ENCODE data around the gene PEMT.

The PEMT gene

DNA sequence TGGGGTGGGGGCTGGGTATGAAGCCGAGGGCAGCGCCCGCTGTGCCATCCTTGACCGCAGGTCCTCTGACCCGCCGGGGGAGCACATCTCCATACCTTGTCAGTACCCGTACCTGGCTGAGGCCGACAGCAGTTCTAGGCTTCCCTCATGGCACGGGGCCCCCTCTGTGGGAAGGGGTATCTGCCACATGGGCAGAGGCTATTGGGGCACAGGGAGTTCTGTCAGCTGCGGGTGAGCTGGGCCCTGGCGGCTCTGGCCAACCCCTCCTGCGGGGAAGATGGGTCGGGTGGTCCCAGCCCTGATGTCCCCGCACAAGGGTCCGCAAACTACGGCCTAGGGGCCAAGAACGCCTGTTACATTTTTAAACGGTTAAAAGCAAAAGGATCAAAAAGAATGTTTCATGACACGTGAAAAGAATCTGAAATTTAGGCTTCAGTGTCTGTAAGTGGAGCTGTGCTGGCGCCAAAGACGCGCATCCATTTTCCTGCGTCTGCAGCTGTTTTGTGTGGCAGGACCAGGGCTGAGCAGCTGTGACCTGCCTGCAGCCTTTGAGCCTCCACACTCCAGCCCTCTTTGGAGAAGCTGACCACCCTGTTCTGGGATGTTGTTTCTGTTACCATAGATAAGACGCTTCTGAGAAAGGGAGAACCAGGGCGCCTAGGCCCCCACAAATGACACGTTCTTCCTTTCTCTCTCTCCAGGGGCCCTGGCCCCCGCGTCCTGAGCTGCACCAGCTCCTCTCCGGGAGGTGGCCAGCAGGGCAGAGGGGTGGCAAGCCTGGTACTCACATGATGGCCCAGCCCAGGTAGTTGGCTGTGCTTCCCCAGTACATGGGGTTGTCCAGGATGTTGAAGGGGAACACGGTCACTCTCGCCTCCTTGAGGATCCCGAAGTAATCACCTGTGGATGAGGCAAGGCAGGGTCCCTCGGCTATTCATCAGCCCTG is 82.6 kb downstream of the PEMT start:
- Histone ChIP-seq H3K9ac (ENCODE audit: low read depth, low read length) (no peak overlapping the region), H3K9me3 (ENCODE audit: control insufficient read depth, insufficient read depth, low read length) (no peaks in the 10 kb centered on the region), H3K4me1 (ENCODE audit: insufficient read depth, low read length) (no peaks in the 10 kb centered on the region), H3K36me3 (ENCODE audit: insufficient read depth, low read length) (no peaks in the 10 kb centered on the region)

DNA sequence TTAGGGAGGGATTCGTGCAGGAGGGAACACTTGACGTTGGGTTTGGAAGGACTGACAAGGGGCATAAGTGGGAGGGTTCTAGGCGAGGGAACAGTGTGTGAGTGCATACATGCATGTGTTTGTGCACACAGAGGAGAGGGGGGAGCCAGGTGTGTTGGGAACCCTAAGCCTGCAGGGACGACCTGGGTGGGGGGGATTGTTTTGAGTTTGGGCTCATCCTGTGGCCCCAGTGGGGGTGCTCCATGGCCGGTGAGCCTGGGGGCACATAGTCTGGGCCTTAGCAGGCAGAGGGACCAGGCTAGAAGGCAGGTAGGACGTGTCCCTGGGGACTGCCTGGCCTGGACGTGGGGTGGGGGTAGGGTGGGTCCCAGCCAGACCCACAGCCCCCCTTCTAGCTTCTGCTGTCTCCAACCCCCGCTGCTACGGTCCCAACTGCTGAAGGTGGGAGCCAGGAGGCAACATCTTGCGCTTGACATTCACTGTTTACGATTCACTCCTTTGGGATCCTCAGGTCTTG is 83.4 kb downstream of the PEMT start:
- H3K36me3 ChIP-seq (ENCODE audit: insufficient read depth, low read length) = no peaks in the 10 kb centered on the region
- no peak overlapping the region for H3K9ac ChIP-seq (ENCODE audit: low read depth, low read length)
- H3K4me1 ChIP-seq (ENCODE audit: insufficient read depth, low read length) = no peaks in the 10 kb centered on the region
- H3K9me3 ChIP-seq (ENCODE audit: control insufficient read depth, insufficient read depth, low read length) = no peaks in the 10 kb centered on the region

DNA sequence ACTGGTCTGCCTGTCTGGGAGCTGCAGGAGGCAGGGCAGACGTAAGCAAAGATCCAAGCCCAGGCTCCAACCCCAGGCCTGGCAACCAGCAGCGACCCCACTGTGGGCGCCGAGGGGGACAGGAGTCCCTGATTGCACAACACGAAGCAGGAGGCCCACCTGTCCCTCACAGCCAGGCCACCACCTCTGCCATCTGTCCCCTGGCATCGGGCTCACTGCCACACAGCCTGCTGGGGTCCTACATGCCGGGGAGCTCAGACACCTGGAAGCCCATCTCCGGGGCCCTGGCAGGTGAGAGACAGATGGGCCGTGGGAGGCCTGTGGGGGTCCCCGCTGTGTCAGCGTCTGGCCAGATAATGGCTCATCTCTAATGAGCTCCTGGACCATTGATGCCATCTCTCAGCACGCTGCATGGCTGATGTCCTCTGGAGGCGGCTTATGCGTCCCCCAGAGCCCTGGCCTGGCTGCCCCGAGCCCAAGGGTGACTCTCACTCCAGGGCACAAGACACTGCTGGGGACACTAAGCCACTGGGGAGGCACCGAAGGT is 84.0 kb downstream of the PEMT start:
- H3K36me3 ChIP-seq (ENCODE audit: insufficient read depth, low read length) = no peaks in the 10 kb centered on the region
- H3K9me3 ChIP-seq (ENCODE audit: control insufficient read depth, insufficient read depth, low read length) = no peaks in the 10 kb centered on the region
- no peak overlapping the region for H3K9ac ChIP-seq (ENCODE audit: low read depth, low read length)
- no peaks in the 10 kb centered on the region for H3K4me1 ChIP-seq (ENCODE audit: insufficient read depth, low read length)

- Histone ChIP-seq H3K36me3 (ENCODE audit: insufficient read depth, low read length) (no peaks in the 10 kb centered on the region), H3K9me3 (ENCODE audit: control insufficient read depth, insufficient read depth, low read length) (no peaks in the 10 kb centered on the region), H3K4me1 (ENCODE audit: insufficient read depth, low read length) (no peaks in the 10 kb centered on the region), H3K9ac (ENCODE audit: low read depth, low read length) (no peak overlapping the region)
These were observed 84.5 kb downstream of the PEMT start for GRCh38 chr17:17506893-17507464.

DNA sequence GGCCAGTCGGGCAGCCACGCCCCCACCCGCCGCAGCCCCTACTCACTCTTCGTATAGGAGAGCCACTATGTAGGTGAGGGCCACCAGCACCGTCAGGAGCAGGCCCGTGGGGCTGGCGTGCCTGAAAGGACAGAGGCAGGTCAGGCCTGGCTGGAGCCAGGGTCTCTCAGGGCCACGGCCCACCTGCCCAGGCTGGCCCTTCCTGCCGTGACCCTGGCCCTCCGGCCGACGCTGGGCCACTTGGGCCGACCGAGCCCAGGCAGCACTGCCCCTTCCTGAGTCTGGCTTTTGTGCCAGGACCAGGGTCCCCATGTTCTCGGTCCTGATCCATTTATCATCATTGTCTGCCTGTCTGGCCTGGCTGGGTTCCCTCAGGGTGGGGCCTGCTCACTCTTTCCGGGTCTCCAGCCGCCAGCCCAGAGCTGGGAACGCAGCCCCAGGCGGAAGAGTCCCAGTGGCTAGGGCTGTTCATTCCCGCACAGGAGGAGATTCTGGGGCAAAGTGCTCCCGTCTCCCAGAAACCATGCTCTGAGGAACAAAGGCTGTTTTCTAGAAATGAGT is 85.2 kb downstream of the PEMT start:
- H3K4me1 ChIP-seq (ENCODE audit: insufficient read depth, low read length) = no peaks in the 10 kb centered on the region
- H3K9me3 ChIP-seq (ENCODE audit: control insufficient read depth, insufficient read depth, low read length) = no peaks in the 10 kb centered on the region
- no peak overlapping the region for H3K9ac ChIP-seq (ENCODE audit: low read depth, low read length)
- no peaks in the 10 kb centered on the region for H3K36me3 ChIP-seq (ENCODE audit: insufficient read depth, low read length)

DNA sequence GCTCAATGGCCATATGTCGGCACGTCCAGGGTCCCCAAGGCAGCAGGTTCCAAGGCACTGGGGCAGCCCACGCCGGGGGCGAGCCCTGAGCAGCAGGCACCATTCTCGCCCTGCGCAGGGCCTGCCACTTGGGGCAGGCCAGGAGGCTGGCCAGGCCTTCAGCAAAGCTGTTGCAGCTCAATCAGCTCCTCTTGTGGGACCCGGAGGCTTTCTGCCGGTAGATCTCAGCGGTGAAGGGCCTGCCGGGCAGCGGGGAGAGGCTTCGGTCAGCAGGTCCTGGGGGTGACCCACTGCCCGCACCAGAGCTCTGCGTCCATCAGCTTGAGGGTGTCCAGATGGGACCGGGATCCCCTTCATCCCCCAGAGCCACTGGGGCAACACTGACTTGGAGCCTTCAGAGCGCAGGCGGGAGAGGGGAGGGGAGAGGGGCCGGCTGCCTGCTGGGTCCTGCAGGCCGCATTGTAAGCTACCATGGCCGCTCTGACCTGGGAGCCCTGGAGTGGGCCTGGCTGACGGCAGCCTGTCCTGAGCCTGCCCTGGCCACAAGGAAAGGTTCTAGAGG is 85.8 kb downstream of the PEMT start:
- Histone ChIP-seq H3K9ac (ENCODE audit: low read depth, low read length) (no peak overlapping the region), H3K4me1 (ENCODE audit: insufficient read depth, low read length) (no peaks in the 10 kb centered on the region), H3K36me3 (ENCODE audit: insufficient read depth, low read length) (no peaks in the 10 kb centered on the region), H3K9me3 (ENCODE audit: control insufficient read depth, insufficient read depth, low read length) (no peaks in the 10 kb centered on the region)

DNA sequence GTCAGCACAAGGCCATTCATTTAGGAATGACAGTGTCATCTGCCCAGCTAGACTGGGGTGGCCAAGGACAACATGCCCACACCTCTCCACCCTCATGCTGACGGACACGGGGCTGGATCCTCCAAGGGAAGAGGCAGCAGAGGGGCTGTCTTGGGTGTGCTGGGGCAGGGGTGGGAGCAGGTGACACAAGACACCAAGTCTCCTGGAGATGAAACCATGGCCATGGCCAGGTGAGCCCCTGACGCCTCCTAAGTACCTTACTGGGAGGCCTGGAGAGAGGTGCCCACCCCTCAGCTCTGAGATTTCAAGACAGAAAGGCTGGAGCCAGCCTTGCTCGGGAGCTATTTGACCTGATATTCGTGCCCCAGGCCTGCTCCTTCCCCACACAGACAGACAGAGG is 86.4 kb downstream of the PEMT start:
- Histone ChIP-seq H3K9ac (ENCODE audit: low read depth, low read length) (no peak overlapping the region), H3K9me3 (ENCODE audit: control insufficient read depth, insufficient read depth, low read length) (no peaks in the 10 kb centered on the region), H3K36me3 (ENCODE audit: insufficient read depth, low read length) (no peaks in the 10 kb centered on the region), H3K4me1 (ENCODE audit: insufficient read depth, low read length) (no peaks in the 10 kb centered on the region)

GRCh38 chr17:17504341-17505140 is 87.0 kb downstream of the PEMT start:
- Histone ChIP-seq H3K4me1 (ENCODE audit: insufficient read depth, low read length) (no peaks in the 10 kb centered on the region), H3K9ac (ENCODE audit: low read depth, low read length) (no peak overlapping the region), H3K36me3 (ENCODE audit: insufficient read depth, low read length) (no peaks in the 10 kb centered on the region), H3K9me3 (ENCODE audit: control insufficient read depth, insufficient read depth, low read length) (no peaks in the 10 kb centered on the region)

DNA sequence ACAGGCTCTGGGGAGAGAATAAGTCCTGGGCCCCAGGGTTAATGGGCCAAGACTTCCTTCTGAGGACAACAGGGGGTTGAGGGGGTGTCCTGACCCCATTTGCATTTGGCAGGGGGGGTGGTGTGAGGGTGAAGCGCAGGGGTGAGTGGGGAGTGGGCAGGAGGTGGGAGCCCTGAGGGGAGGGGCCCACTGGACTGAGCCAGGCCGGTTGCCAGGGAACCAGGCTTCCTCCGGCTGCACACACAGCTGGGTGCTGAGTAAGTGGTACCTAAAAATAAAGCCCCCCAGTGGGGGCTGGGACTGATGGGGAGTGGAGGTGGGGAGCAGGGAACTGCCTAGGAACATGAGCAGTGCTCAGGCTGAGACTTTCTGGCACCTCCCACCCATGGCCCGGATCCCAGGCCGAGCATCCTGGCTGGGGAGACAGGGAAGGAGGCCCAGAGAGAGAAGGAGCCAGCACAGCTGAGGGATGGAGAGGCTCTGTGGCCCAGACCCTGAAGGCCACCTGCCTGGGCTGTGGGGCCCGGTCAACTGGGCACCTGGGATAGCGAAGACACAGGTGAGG is 87.9 kb downstream of the PEMT start:
- Histone ChIP-seq H3K9ac (ENCODE audit: low read depth, low read length) (no peak overlapping the region), H3K36me3 (ENCODE audit: insufficient read depth, low read length) (no peaks in the 10 kb centered on the region), H3K9me3 (ENCODE audit: control insufficient read depth, insufficient read depth, low read length) (no peaks in the 10 kb centered on the region), H3K4me1 (ENCODE audit: insufficient read depth, low read length) (no peaks in the 10 kb centered on the region)

DNA sequence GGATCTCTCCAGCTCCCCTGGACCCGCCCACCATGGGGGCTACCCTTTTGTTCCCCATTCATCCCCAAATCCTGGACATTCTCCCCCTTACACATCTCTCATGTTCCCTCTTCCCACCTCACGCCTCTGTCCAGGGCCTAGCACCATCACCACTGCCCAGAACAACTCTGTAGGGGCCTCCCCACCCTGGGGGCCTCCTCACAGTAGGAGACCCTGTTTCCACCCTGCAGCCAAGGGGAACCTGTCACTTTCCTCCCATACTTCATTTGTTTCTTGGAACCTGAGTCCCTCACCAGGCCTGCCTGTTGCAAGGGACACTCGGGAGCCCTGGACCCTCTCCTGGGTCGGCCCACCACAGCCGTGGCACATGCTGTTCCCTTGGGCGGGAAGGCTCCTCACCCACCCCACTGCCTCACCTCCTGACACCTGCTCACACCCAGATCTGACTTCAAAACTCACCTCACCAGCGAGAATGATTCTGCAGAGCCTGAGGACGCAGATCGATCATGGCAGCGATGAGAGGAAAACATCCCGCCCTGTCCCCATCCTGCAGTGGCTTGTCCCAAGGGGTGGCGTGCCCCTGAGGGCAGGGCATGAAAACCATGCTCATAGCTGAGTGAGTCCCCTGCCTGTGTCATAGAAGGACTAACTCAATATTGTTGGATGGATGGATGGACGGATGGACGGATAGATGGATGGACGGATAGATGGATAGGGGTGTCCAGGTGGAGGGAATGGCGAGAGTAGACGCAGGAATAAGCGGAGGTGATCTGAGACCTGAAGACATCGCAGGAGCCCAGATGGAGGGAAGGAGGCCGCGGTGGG is 88.6 kb downstream of the PEMT start:
- no peak overlapping the region for H3K9ac ChIP-seq (ENCODE audit: low read depth, low read length)
- H3K4me1 ChIP-seq (ENCODE audit: insufficient read depth, low read length) = no peaks in the 10 kb centered on the region
- no peaks in the 10 kb centered on the region for H3K36me3 ChIP-seq (ENCODE audit: insufficient read depth, low read length)
- H3K9me3 ChIP-seq (ENCODE audit: control insufficient read depth, insufficient read depth, low read length) = no peaks in the 10 kb centered on the region

GRCh38 chr17:17500999-17501605 is 90.4 kb downstream of the PEMT start:
- Histone ChIP-seq H3K4me1 (ENCODE audit: insufficient read depth, low read length) (no peaks in the 10 kb centered on the region; the same call in 1 of the 2 replicates), H3K9me3 (ENCODE audit: control insufficient read depth, insufficient read depth, low read length) (no peaks in the 10 kb centered on the region), H3K36me3 (ENCODE audit: insufficient read depth, low read length) (no peaks in the 10 kb centered on the region), H3K9ac (ENCODE audit: low read depth, low read length) (no peak overlapping the region)

DNA sequence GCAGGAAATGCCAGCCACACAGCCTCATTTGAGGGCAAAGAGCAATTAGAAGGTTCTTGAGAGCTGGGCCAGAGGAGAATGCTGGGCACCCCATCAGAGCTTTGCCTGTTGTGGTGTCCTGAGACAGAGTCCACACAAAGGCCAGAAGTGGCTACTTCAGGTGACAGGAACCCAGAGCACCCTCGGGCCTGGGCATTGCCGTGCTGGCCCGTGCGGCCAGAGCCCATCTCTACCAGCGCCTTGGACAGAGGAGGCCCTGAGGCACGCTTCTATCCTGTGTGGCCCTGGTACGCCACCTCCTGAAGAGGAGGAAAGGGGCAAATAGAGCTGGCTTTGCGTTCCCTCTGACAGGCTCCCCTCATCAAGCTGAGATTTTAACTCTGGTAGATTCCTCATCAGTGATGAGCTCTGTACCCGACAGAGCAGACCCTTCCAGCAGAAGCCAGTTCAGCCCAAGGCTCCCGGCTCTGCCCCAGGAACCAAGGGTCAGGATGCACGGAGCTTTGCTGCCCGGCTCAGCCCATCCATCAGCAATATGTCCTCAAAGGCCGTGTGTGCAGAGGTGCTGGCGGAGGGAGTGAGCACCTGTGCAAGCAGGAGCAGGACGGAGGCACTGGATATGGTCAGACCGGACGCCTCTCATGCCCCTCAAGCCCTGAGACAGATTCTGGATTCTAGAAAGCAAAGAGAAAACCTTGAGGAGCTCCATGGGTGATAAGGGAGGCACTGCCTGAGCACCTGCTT is 91.9 kb downstream of the PEMT start:
- Histone ChIP-seq H3K9me3 (ENCODE audit: control insufficient read depth, insufficient read depth, low read length) (no peaks in the 10 kb centered on the region), H3K4me1 (ENCODE audit: insufficient read depth, low read length) (no peaks in the 10 kb centered on the region; the same call in 1 of the 2 replicates), H3K9ac (ENCODE audit: low read depth, low read length) (no peak overlapping the region), H3K36me3 (ENCODE audit: insufficient read depth, low read length) (no peaks in the 10 kb centered on the region)
